SH-SY5Y (cell line): ENCODE measurements around the gene MYO5C.

Experiments
- GATA2 ChIP-seq: IDR thresholded peaks from 2 replicates; pipeline ENCODE4 v1.6.1; 2011; ENCODE audit warnings: mild to moderate bottlenecking, low read depth, low read length
- GATA3 ChIP-seq: IDR thresholded peaks from 2 replicates; pipeline ENCODE4 v1.6.1; 2011; ENCODE audit warnings: low read depth, mild to moderate bottlenecking, low read length, moderate library complexity

Gene MYO5C

GRCh38 chr15:52289629-52290081 lies 5.9 kb downstream of the MYO5C start:
- TF ChIP-seq GATA3 (no peak), GATA2 (no peak)

GRCh38 chr15:52288986-52289385 lies 6.6 kb downstream of the MYO5C start:
- TF ChIP-seq GATA3 (no peak), GATA2 (no peak)

GRCh38 chr15:52288051-52288942 lies 7.3 kb downstream of the MYO5C start:
- TF ChIP-seq GATA3 = no peak
- TF ChIP-seq GATA2 = no peak

DNA sequence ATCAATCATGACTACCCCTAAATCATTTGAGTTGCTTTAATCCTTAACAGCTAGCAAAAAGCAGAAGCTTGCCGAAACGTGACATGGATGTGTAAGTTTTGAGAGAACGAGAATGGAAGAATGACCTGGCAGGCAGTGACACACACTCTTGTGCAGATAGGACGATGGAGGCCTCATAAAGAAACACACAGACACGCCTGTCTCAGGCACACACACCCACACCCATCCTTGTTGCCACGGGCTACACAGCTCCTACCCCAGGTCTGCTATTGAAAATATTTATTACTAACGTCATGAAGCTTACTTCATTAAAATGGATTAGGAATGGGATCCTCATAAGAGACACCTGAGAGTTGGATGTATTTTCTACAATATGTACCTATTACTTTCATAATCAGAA lies 8.5 kb downstream of the MYO5C start:
- TF ChIP-seq GATA3 (no peak), GATA2 (no peak)

GRCh38 chr15:52284164-52284563 lies 11.4 kb downstream of the MYO5C start:
- no peak for TF ChIP-seq GATA3
- no peak for TF ChIP-seq GATA2

- TF ChIP-seq GATA2 (no peak), GATA3 (no peak)
Observed at GRCh38 chr15:52283281-52283680, 12.3 kb downstream of the MYO5C start.

- no peak for TF ChIP-seq GATA2
- no peak for TF ChIP-seq GATA3
Observed at GRCh38 chr15:52282418-52282817, 13.2 kb downstream of the MYO5C start.

GRCh38 chr15:52281085-52282035 lies 14.2 kb downstream of the MYO5C start:
- TF ChIP-seq GATA2 = no peak
- no peak for TF ChIP-seq GATA3

- TF ChIP-seq GATA2 = no peak
- no peak for TF ChIP-seq GATA3
Observed at GRCh38 chr15:52280326-52281084, 15.1 kb downstream of the MYO5C start.

GRCh38 chr15:52278636-52279367 lies 16.8 kb downstream of the MYO5C start:
- TF ChIP-seq GATA3 (no peak), GATA2 (no peak)

GRCh38 chr15:52278135-52278534 lies 17.5 kb downstream of the MYO5C start:
- no peak for TF ChIP-seq GATA2
- no peak for TF ChIP-seq GATA3

DNA sequence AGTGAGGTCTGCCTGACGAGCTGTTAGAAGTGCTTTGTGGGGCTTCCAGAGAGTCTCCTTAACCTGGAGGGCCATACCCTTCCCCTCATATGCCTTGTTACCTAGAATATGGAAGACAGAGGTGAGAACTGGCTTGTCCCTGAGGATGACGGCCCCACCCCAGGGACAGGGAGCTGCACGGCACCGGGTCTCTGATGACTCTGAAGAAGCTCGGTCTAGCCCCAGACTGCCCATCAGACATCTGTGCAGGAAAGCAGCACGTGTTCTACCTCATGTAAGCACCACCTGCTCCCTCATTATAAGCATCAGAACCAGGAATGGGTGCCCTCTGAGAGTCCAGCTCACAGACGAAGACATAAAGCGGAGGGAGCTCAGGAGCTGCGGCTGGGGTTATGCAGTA lies 18.0 kb downstream of the MYO5C start:
- TF ChIP-seq GATA3 (no peak), GATA2 (no peak)

GRCh38 chr15:52276256-52276770 lies 19.3 kb downstream of the MYO5C start:
- TF ChIP-seq GATA2 (no peak), GATA3 (no peak)
